Smooth muscle cell (in vitro differentiated cells): ENCODE measurements around the gene PDE4D. TPM values are rescaled to one million over a fixed set of nuclear protein-coding genes. Genes with fewer than 3 reads are reported as not detected.
A peak's percentile ranks its signal among the peaks of the same experiment; 100 is the strongest.

ENCODE experiments used
- DNase-seq: peaks from one replicate; lab custom pipeline; 2025; ENCODE audit not compliant: unreplicated experiment; lab: John Stamatoyannopoulos, UW
- H2AFZ ChIP-seq: fragments of 200-600 bp; sonication (generic); 2 replicates; pipeline ENCODE4 v1.6.0; 2016; ENCODE audit warnings: antibody characterized with exemption, low read depth, mild to moderate bottlenecking
- H3F3A ChIP-seq: fragments of 200-600 bp; sonication (generic); 2 replicates; pipeline ENCODE4 v1.6.0; 2017; ENCODE audit warnings: antibody characterized with exemption, low read depth
- H3K27ac ChIP-seq: fragments of 200-600 bp; sonication (generic); 2 replicates; pipeline ENCODE4 v1.5.1; 2016; ENCODE audit warnings: low read depth, mild to moderate bottlenecking
- H3K27me3 ChIP-seq: fragments of 200-600 bp; sonication (generic); 2 replicates; pipeline ENCODE4 v1.6.1; 2016; ENCODE audit warnings: low read depth, mild to moderate bottlenecking
- H3K36me3 ChIP-seq: fragments of 200-600 bp; sonication (generic); 2 replicates; pipeline ENCODE4 v1.5.1; 2016; ENCODE audit warnings: low read depth
- H3K4me1 ChIP-seq: fragments of 200-600 bp; sonication (generic); 2 replicates; pipeline ENCODE4 v1.5.1; 2016; ENCODE audit warnings: low read depth
- H3K4me2 ChIP-seq: fragments of 200-600 bp; sonication (generic); 2 replicates; pipeline ENCODE4 v1.6.0; 2016; ENCODE audit warnings: mild to moderate bottlenecking
- H3K4me3 ChIP-seq: fragments of 200-600 bp; sonication (generic); 2 replicates; pipeline ENCODE4 v1.5.1; 2016; ENCODE audit warnings: mild to moderate bottlenecking
- H3K79me2 ChIP-seq: fragments of 200-600 bp; sonication (generic); 2 replicates; pipeline ENCODE4 v1.6.0; 2016; ENCODE audit warnings: low read depth, mild to moderate bottlenecking
- H3K9ac ChIP-seq: fragments of 200-600 bp; sonication (generic); 2 replicates; pipeline ENCODE4 v1.6.0; 2016; ENCODE audit warnings: low read depth
- H3K9me3 ChIP-seq: fragments of 200-600 bp; sonication (generic); replicated peaks from 2 replicates; pipeline ENCODE4 v1.5.1; 2016; ENCODE audit warnings: low read depth
- H4K20me1 ChIP-seq: fragments of 200-600 bp; sonication (generic); 2 replicates; pipeline ENCODE4 v1.6.0; 2016; ENCODE audit warnings: low read depth
- CTCF ChIP-seq: fragments of 200-600 bp; sonication (generic); IDR thresholded peaks from 2 replicates; pipeline ENCODE4 v1.5.1; 2017; ENCODE audit warnings: borderline replicate concordance, mild to moderate bottlenecking, antibody characterized with exemption; ENCODE audit not compliant: insufficient read depth, poor library complexity, severe bottlenecking
- WGBS: methylation state at CpG from one replicate; pipeline ENCODE4 v1.1.7; 2016; ENCODE audit warnings: low lambda C conversion rate; 5-methylcytosine and 5-hydroxymethylcytosine counted together
- polyA plus RNA-seq: library from polyadenylated mRNA; unstranded; fragments of >200 nt; fragmentation: Nextera tagmentation; extraction: Ambion mirVana; gene quantifications from 2 replicates; pipeline ENCODE4 v1.2.1, GENCODE V29; 2016
- total RNA-seq: library from RNA; depleted of rRNA; stranded (reverse); fragments of >200 nt; gene quantifications from 2 replicates; pipeline ENCODE4 v1.2.3, GENCODE V29; 2014

PDE4D gene
- total and polyA plus RNA-seq, 2 experiments from 2014 or later, result 16.4 to 61.0 TPM

GRCh38 chr5:59517926-59518585 is 375.5 kb downstream of the PDE4D start:
- Histone ChIP-seq H3K4me1 (peaks cover 3% of the 10 kb centered on the region), H4K20me1 (peaks cover 17% of the 10 kb centered on the region), H3K9me3 (no peaks in the 10 kb centered on the region), H3K79me2 (no peaks in the 10 kb centered on the region), H3K4me3 (no peak overlapping the region), H3K36me3 (no peaks in the 10 kb centered on the region), H2AFZ (no peak overlapping the region), H3F3A (peaks cover 3% of the 10 kb centered on the region), H3K4me2 (peak overlapping the region; percentile 70), H3K27me3 (no peaks in the 10 kb centered on the region), H3K9ac (no peak overlapping the region), H3K27ac (peak overlapping the region; percentile 33)
- 49% methylated on average over 3 of the region's 3 CpGs for WGBS
- no peak for DNase-seq
- no peak for TF ChIP-seq CTCF

DNA sequence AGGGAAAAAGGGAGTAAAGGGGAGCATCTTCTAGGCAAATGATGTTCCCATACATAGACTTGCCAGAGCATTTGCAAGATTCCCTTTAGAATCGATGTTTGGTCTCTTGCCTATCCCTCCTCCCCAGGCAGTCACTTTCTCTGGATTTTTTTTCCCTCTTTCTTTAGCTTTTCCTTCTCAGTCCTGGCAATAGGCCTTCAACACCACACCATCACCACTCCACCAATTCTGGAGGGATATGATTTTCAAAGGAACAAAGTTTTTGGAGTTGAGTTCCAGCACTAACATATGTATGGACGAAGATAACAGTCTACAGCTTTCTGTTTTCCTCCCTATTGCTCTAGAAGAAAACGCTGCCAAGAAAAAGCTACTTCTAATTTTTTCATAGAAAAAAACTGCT is 377.4 kb downstream of the PDE4D start:
- peaks cover 3% of the 10 kb centered on the region for H3F3A ChIP-seq
- no peak overlapping the region for H3K4me3 ChIP-seq
- H2AFZ ChIP-seq, result no peak overlapping the region
- 98% methylated on average over 3 of the region's 3 CpGs for WGBS
- H3K4me1 ChIP-seq, result peaks cover 3% of the 10 kb centered on the region
- H3K79me2 ChIP-seq, result no peaks in the 10 kb centered on the region
- no peak overlapping the region for H3K9ac ChIP-seq
- H3K36me3 ChIP-seq, result no peaks in the 10 kb centered on the region
- no peak for DNase-seq
- H3K9me3 ChIP-seq, result no peaks in the 10 kb centered on the region
- peaks cover 27% of the 10 kb centered on the region for H4K20me1 ChIP-seq
- no peak overlapping the region for H3K27ac ChIP-seq
- no peak for TF ChIP-seq CTCF
- H3K27me3 ChIP-seq, result peaks cover under 1% of the 10 kb centered on the region
- no peak overlapping the region for H3K4me2 ChIP-seq

GRCh38 chr5:59506285-59506877 is 387.1 kb downstream of the PDE4D start:
- H2AFZ ChIP-seq, result no peak overlapping the region
- no peak overlapping the region for H3K27ac ChIP-seq
- H3K9me3 ChIP-seq, result no peaks in the 10 kb centered on the region
- peak; percentile 53 for TF ChIP-seq CTCF
- peaks cover 4% of the 10 kb centered on the region for H3K27me3 ChIP-seq
- DNase-seq, result no peak
- no peak overlapping the region for H3K4me2 ChIP-seq
- no peaks in the 10 kb centered on the region for H3F3A ChIP-seq
- 28% methylated on average over 1 of the region's 1 CpG for WGBS
- no peaks in the 10 kb centered on the region for H3K36me3 ChIP-seq
- no peaks in the 10 kb centered on the region for H3K79me2 ChIP-seq
- H4K20me1 ChIP-seq, result peaks cover 68% of the 10 kb centered on the region
- no peak overlapping the region for H3K4me3 ChIP-seq
- H3K4me1 ChIP-seq, result no peaks in the 10 kb centered on the region
- no peak overlapping the region for H3K9ac ChIP-seq

DNA sequence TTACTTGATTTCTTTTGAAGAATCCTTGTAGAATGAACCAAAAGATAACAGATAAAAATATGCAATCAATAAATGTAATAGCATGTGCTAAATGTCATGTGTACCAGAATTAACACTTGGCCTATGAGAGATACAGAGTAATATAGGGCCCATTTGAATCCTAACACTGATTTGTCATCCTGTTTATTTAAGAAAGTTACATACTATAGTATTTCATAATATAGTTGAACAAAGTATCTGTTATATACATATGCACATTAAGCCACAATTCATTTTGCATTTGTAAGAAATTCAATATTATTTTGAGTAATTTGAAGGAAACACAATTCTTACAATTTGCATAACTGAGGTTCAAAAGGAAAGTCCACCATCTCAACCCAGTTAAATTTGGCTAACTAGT is 389.5 kb downstream of the PDE4D start:
- Histone ChIP-seq H3K27me3 (no peaks in the 10 kb centered on the region), H2AFZ (no peak overlapping the region), H4K20me1 (peaks cover 82% of the 10 kb centered on the region), H3K36me3 (no peaks in the 10 kb centered on the region), H3K4me3 (no peak overlapping the region), H3K9ac (no peak overlapping the region), H3K79me2 (no peaks in the 10 kb centered on the region), H3K4me1 (no peaks in the 10 kb centered on the region), H3F3A (no peaks in the 10 kb centered on the region), H3K9me3 (no peaks in the 10 kb centered on the region), H3K27ac (no peak overlapping the region), H3K4me2 (no peak overlapping the region)
- DNase-seq, result no peak
- TF ChIP-seq CTCF, result no peak
